ENCODE data around the gene NR2C2AP.

GRCh38 chr19:19223636-19224035 lies 20.4 kb upstream of the NR2C2AP start:
- TF ChIP-seq POLR2A (IDR thresholded peaks at IDR 0.05; ENCODE audit: low read length), result no peak
- no peak for TF ChIP-seq GATA1 (IDR thresholded peaks at IDR 0.05; ENCODE audit: low read depth, low read length)

All from erythroblast (primary cell).